ENCODE measurements around the gene ALOX12.
A peak's percentile ranks its signal among the peaks of the same experiment; 100 is the strongest.

Gene ALOX12

GRCh38 chr17:7011942-7012254 is 16.0 kb downstream of the ALOX12 start:
- no peak for TF ChIP-seq TCF12 (IDR thresholded peaks at IDR 0.05; ENCODE audit: low read depth)
- TF ChIP-seq CREB1 (IDR thresholded peaks at IDR 0.05; ENCODE audit: low read depth), result peak; percentile 22; the same call in 1 of the 2 replicates

DNA sequence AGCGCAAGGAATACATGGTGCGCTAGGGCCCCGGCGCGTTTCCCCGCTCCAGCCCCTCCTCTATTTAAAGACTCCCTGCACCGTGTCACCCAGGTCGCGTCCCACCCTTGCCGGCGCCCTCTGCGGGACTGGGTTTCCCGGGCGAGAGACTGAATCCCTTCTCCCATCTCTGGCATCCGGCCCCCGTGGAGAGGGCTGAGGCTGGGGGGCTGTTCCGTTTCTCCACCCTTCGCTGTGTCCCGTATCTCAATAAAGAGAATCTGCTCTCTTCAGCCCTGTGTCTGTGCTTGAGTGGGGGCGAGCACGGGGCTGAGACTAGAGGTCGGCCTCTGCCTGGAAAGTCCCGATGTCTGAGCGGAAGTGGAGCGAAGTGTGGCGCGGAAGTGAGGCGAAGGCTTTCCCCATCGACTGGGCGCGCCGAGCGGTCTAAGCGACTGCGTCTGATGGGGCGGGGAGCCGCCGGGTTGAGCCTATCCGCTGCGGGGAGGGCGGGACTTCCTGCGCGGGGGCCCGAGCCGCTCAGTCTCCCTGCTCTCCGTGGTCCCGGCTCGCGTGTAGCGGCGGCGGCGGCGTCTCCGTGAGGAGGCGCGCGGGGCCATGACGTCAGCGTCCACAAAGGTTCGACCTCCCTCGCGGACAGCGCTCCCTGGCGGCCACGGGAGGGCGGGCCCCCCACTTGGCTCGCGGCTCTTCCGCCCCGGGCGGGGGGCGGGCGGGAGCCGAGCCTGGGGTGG is 18.6 kb downstream of the ALOX12 start:
- TF ChIP-seq TEAD4 (IDR thresholded peaks at IDR 0.05) (peak; percentile 42; the same call in 1 of the 2 replicates), EGR1 (IDR thresholded peaks at IDR 0.05) (0 out of 2 replicates have a peak, but pooled peaks have one; percentile 13), TCF12 (IDR thresholded peaks at IDR 0.05; ENCODE audit: low read depth) (peak; percentile 74), MAX (IDR thresholded peaks at IDR 0.05) (peak; percentile 72; the same call in 1 of the 2 replicates), YY1 (IDR thresholded peaks at IDR 0.05; ENCODE audit: low read depth) (peak; percentile 52; the same call in 1 of the 2 replicates), USF1 (IDR thresholded peaks at IDR 0.05) (no peak; the same call in 1 of the 2 replicates), RAD21 (IDR thresholded peaks at IDR 0.05; ENCODE audit: low read depth) (peak; percentile 24; the same call in 1 of the 2 replicates), CREB1 (IDR thresholded peaks at IDR 0.05; ENCODE audit: low read depth) (peak; percentile 76; the same call in 1 of the 2 replicates), TAF1 (IDR thresholded peaks at IDR 0.05; ENCODE audit: low read depth) (peak; percentile 81), EP300 (IDR thresholded peaks at IDR 0.05; ENCODE audit: borderline replicate concordance) (no peak; the same call in 1 of the 2 replicates), ZBTB7A (IDR thresholded peaks at IDR 0.05; ENCODE audit: low read depth) (0 out of 2 replicates have a peak, but pooled peaks have one; percentile 26), NFIC (IDR thresholded peaks at IDR 0.05) (peak; percentile 49; the same call in 1 of the 2 replicates)
- TF ChIP-seq, protein P1, sequence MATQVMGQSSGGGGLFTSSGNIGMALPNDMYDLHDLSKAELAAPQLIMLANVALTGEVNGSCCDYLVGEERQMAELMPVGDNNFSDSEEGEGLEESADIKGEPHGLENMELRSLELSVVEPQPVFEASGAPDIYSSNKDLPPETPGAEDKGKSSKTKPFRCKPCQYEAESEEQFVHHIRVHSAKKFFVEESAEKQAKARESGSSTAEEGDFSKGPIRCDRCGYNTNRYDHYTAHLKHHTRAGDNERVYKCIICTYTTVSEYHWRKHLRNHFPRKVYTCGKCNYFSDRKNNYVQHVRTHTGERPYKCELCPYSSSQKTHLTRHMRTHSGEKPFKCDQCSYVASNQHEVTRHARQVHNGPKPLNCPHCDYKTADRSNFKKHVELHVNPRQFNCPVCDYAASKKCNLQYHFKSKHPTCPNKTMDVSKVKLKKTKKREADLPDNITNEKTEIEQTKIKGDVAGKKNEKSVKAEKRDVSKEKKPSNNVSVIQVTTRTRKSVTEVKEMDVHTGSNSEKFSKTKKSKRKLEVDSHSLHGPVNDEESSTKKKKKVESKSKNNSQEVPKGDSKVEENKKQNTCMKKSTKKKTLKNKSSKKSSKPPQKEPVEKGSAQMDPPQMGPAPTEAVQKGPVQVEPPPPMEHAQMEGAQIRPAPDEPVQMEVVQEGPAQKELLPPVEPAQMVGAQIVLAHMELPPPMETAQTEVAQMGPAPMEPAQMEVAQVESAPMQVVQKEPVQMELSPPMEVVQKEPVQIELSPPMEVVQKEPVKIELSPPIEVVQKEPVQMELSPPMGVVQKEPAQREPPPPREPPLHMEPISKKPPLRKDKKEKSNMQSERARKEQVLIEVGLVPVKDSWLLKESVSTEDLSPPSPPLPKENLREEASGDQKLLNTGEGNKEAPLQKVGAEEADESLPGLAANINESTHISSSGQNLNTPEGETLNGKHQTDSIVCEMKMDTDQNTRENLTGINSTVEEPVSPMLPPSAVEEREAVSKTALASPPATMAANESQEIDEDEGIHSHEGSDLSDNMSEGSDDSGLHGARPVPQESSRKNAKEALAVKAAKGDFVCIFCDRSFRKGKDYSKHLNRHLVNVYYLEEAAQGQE (IDR thresholded peaks at IDR 0.05; ENCODE audit: low read depth), result no peak; the same call in none of the 2 replicates

DNA sequence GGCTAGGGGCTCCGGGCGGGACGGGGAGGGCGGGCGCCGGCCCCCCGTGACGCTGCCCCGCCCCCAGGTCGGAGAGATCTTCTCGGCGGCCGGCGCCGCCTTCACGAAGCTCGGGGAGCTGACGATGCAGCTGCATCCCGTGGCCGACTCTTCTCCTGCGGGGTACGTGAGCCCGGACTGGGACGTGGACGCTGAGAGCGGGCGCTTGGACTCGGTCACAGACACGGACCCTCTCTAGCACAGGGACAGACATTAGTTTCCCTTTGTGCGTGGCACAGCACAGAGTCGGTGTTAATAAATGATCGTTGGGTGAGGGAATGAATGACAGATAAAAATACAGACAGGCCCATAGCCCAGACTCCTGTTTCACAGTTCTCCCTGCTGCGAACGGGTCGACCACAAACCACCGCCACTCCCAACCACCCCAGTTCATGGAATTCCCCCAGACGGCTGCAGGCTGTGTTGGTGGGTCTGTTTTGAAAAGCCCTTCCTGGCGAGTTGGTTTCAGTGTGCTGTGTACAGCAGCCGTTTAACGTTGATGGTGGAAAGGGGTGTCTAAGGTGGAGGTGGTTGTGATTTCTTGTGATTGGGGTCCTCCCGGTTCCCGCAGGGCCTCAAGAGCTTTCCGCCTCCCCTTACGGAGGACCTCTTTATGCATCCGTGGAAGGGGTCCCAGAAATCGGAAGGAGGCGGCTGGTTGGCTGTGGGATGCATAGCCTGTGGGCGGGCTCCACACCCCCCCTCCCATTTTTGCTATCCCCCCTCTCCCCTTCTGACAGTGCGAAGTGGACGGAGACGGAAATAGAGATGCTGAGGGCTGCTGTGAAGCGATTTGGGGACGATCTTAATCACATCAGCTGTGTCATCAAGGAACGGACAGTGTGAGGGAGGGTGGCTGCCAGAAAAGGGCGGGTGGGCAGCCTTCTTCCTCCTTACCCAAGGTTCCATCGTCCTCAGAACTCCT is 19.4 kb downstream of the ALOX12 start:
- TF ChIP-seq, protein P1 (IDR thresholded peaks at IDR 0.05; ENCODE audit: low read depth), result no peak
- TF ChIP-seq CREB1 (IDR thresholded peaks at IDR 0.05; ENCODE audit: low read depth) (no peak), EGR1 (IDR thresholded peaks at IDR 0.05) (no peak), USF1 (IDR thresholded peaks at IDR 0.05) (no peak), FOXM1 (IDR thresholded peaks at IDR 0.05; ENCODE audit: borderline replicate concordance, low read depth) (no peak), TAF1 (IDR thresholded peaks at IDR 0.05; ENCODE audit: low read depth) (no peak), CEBPB (IDR thresholded peaks at IDR 0.05) (no peak)

GRCh38 chr17:7016418-7016817 is 20.6 kb downstream of the ALOX12 start:
- no peak for TF ChIP-seq MAX (IDR thresholded peaks at IDR 0.05)
- no peak for TF ChIP-seq YY1 (IDR thresholded peaks at IDR 0.05; ENCODE audit: low read depth)
- TF ChIP-seq EP300 (IDR thresholded peaks at IDR 0.05; ENCODE audit: borderline replicate concordance), result no peak
- TF ChIP-seq FOXM1 (IDR thresholded peaks at IDR 0.05; ENCODE audit: borderline replicate concordance, low read depth), result no peak
- TF ChIP-seq TEAD4 (IDR thresholded peaks at IDR 0.05), result no peak
- TF ChIP-seq EGR1 (IDR thresholded peaks at IDR 0.05), result no peak
- TF ChIP-seq TAF1 (IDR thresholded peaks at IDR 0.05; ENCODE audit: low read depth), result no peak
- TF ChIP-seq CEBPB (IDR thresholded peaks at IDR 0.05), result no peak
- TF ChIP-seq, protein P1 (IDR thresholded peaks at IDR 0.05; ENCODE audit: low read depth), result no peak
- TF ChIP-seq TCF12 (IDR thresholded peaks at IDR 0.05; ENCODE audit: low read depth), result no peak
- no peak for TF ChIP-seq NFIC (IDR thresholded peaks at IDR 0.05)
- no peak for TF ChIP-seq USF1 (IDR thresholded peaks at IDR 0.05)
- no peak for TF ChIP-seq CREB1 (IDR thresholded peaks at IDR 0.05; ENCODE audit: low read depth)
- no peak for TF ChIP-seq RAD21 (IDR thresholded peaks at IDR 0.05; ENCODE audit: low read depth)
- no peak for TF ChIP-seq ZBTB7A (IDR thresholded peaks at IDR 0.05; ENCODE audit: low read depth)
